DOHH2 (cell line): ENCODE data around the gene TAX1BP1.
A peak's percentile ranks its signal among the peaks of the same experiment; 100 is the strongest.
"Not testable (repeated sequence)": the region's sequence is repeated elsewhere in the genome, so short reads cannot be mapped to it uniquely, and the experiment has no call there.

Source experiments
- H3F3A ChIP-seq: fragments of 200-600 bp; sonication (generic), shearing (Covaris generic); 2 replicates; pipeline ENCODE4 v1.6.0; 2016; ENCODE audit warnings: antibody characterized with exemption, mild to moderate bottlenecking; ENCODE audit not compliant: control insufficient read depth, insufficient read depth
- H3K27ac ChIP-seq: fragments of 200-600 bp; sonication (generic); 2 replicates; pipeline ENCODE4 v1.5.1; 2014; ENCODE audit warnings: low read depth, mild to moderate bottlenecking, low read length, moderate library complexity
- H3K27me3 ChIP-seq: fragments of 200-600 bp; sonication (generic); 2 replicates; pipeline ENCODE4 v1.6.1; 2014; ENCODE audit warnings: mild to moderate bottlenecking, low read length, mixed read lengths; ENCODE audit not compliant: control insufficient read depth
- H3K36me3 ChIP-seq: fragments of 200-600 bp; sonication (generic); 2 replicates; pipeline ENCODE4 v1.6.1; 2014; ENCODE audit warnings: mild to moderate bottlenecking, low read length, moderate library complexity, mixed read lengths; ENCODE audit not compliant: control insufficient read depth
- H3K4me1 ChIP-seq: fragments of 200-600 bp; sonication (generic); 2 replicates; pipeline ENCODE4 v1.6.1; 2014; ENCODE audit warnings: mild to moderate bottlenecking, low read length, mixed read lengths; ENCODE audit not compliant: control insufficient read depth
- H3K4me2 ChIP-seq: fragments of 200-600 bp; sonication (generic); 2 replicates; pipeline ENCODE4 v1.6.0; 2014; ENCODE audit warnings: mild to moderate bottlenecking, low read length, moderate library complexity
- H3K4me3 ChIP-seq: fragments of 200-600 bp; sonication (generic); 2 replicates; pipeline ENCODE4 v1.5.1; 2014; ENCODE audit warnings: mild to moderate bottlenecking, low read length, mixed read lengths
- H3K79me2 ChIP-seq: fragments of 200-600 bp; sonication (generic); 2 replicates; pipeline ENCODE4 v1.6.1; 2014; ENCODE audit warnings: mild to moderate bottlenecking, low read length, mixed read lengths; ENCODE audit not compliant: control insufficient read depth
- H3K9me2 ChIP-seq: fragments of 200-600 bp; sonication (generic); replicated peaks from 2 replicates; pipeline ENCODE4 v1.6.1; 2014; ENCODE audit warnings: mild to moderate bottlenecking, low read length, mixed read lengths; ENCODE audit not compliant: control insufficient read depth
- H3K9me3 ChIP-seq: fragments of 200-600 bp; sonication (generic); 2 replicates; pipeline ENCODE4 v1.6.1; 2014; ENCODE audit warnings: antibody characterized with exemption, low read length, mixed read lengths; ENCODE audit not compliant: control insufficient read depth, insufficient read depth
- H4K20me1 ChIP-seq: fragments of 200-600 bp; sonication (generic); 2 replicates; pipeline ENCODE4 v1.6.0; 2014; ENCODE audit warnings: low read depth, mild to moderate bottlenecking, antibody characterized with exemption, low read length, moderate library complexity; ENCODE audit not compliant: control insufficient read depth, insufficient read depth
- EZH2phosphoT487 ChIP-seq: fragments of 200-600 bp; sonication (generic); IDR thresholded peaks from 2 replicates; pipeline ENCODE4 v1.6.1; 2017; ENCODE audit warnings: borderline replicate concordance, mild to moderate bottlenecking, antibody characterized with exemption, low read length, moderate library complexity, mixed read lengths
- TF ChIP-seq, protein P1 (sequence below): fragments of 200-600 bp; sonication (generic); IDR thresholded peaks from one replicate; pipeline ENCODE4 v1.5.1; 2014; ENCODE audit warnings: antibody characterized with exemption, mild to moderate bottlenecking, low read depth, low read length; ENCODE audit not compliant: poor library complexity, severe bottlenecking

Gene TAX1BP1

DNA sequence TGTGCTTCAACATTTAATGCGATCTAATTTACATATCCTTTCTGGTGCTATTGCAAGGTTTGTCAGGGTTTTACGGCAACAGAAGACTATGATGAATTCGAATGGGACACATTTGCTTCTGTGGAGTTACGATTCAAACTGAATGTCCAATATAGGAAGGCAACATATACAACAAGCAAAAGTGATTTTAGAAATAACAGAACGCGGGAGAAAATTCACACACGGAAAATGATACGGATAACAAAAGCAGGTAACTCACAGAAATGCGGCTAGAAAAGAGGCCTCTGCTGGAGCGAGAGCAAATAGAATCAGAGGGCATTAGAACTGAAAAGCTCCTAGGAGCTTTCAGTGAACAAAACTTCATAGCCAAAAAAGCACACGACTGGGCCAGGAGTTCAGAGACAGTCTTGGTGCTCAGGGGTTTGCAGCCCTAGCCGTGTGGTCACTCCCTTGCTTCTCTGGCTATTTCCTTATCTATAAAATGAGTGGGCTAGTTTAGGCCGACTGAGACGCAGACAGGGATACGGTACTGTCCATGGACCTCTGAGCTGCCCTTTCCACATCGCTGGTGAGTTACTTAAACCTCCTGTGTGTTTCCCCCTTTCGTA lies 557 bp upstream of the TAX1BP1 start:
- peak overlapping the region; percentile 39 for H3K27ac ChIP-seq
- no peak for TF ChIP-seq EZH2phosphoT487
- TF ChIP-seq, protein P1, sequence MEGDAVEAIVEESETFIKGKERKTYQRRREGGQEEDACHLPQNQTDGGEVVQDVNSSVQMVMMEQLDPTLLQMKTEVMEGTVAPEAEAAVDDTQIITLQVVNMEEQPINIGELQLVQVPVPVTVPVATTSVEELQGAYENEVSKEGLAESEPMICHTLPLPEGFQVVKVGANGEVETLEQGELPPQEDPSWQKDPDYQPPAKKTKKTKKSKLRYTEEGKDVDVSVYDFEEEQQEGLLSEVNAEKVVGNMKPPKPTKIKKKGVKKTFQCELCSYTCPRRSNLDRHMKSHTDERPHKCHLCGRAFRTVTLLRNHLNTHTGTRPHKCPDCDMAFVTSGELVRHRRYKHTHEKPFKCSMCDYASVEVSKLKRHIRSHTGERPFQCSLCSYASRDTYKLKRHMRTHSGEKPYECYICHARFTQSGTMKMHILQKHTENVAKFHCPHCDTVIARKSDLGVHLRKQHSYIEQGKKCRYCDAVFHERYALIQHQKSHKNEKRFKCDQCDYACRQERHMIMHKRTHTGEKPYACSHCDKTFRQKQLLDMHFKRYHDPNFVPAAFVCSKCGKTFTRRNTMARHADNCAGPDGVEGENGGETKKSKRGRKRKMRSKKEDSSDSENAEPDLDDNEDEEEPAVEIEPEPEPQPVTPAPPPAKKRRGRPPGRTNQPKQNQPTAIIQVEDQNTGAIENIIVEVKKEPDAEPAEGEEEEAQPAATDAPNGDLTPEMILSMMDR, result no peak
- no peaks in the 10 kb centered on the region for H3K9me3 ChIP-seq
- peak overlapping the region; percentile 71 for H3K4me2 ChIP-seq
- H3K4me3 ChIP-seq, result peak overlapping the region; percentile 91
- no peaks in the 10 kb centered on the region for H3K9me2 ChIP-seq
- 0 out of 2 replicates have a peak, but pooled peaks cover 2% of the 10 kb centered on the region for H4K20me1 ChIP-seq
- peaks cover 31% of the 10 kb centered on the region for H3K79me2 ChIP-seq
- peaks cover 4% of the 10 kb centered on the region for H3K36me3 ChIP-seq
- H3K27me3 ChIP-seq, result no peaks in the 10 kb centered on the region
- H3K4me1 ChIP-seq, result peaks cover 18% of the 10 kb centered on the region
- peaks cover 3% of the 10 kb centered on the region; the same call in 1 of the 2 replicates for H3F3A ChIP-seq

DNA sequence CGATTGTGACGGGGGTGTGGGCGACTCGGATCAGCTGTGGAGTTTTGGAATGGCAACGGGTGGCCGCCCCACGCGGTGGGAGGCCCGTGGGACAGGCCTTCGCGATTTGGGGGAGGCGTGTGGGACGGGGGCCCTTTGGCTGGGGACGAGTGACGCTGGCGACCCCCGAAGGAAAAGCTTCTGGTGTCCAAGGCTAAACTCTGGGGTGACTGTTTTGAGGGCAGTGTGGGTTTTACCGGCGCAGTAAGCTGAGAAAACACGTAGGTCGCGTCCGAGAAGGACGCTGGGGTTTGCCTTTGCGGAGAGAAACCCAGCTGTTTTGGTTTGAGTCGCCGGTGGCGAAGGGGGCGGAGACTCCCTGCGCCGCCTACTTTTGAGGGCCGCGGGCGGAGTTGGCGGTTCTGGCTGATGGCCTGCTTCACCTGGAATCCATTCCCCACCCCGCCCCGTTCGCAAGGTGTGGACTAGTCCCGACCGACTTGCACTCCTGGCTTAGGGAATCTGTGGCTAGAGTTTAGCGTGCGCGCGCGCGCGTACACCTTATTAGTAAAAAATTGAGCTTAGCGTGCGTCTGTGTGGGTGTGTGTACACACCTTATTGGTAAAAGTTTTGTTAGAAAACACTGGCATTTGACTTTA lies 606 bp downstream of the TAX1BP1 start:
- peaks cover 3% of the 10 kb centered on the region for H3F3A ChIP-seq
- peaks cover 24% of the 10 kb centered on the region for H3K4me1 ChIP-seq
- H3K9me3 ChIP-seq, result no peaks in the 10 kb centered on the region
- peak overlapping the region; percentile 39 for H3K27ac ChIP-seq
- H3K4me3 ChIP-seq, result peak overlapping the region; percentile 91
- no peaks in the 10 kb centered on the region for H3K9me2 ChIP-seq
- peaks cover 4% of the 10 kb centered on the region for H3K36me3 ChIP-seq
- 0 out of 2 replicates have a peak, but pooled peaks cover 2% of the 10 kb centered on the region for H4K20me1 ChIP-seq
- peak overlapping the region; percentile 71 for H3K4me2 ChIP-seq
- H3K79me2 ChIP-seq, result peaks cover 43% of the 10 kb centered on the region
- no peaks in the 10 kb centered on the region for H3K27me3 ChIP-seq
- TF ChIP-seq EZH2phosphoT487, result no peak
- TF ChIP-seq, protein P1, result peak; percentile 13

DNA sequence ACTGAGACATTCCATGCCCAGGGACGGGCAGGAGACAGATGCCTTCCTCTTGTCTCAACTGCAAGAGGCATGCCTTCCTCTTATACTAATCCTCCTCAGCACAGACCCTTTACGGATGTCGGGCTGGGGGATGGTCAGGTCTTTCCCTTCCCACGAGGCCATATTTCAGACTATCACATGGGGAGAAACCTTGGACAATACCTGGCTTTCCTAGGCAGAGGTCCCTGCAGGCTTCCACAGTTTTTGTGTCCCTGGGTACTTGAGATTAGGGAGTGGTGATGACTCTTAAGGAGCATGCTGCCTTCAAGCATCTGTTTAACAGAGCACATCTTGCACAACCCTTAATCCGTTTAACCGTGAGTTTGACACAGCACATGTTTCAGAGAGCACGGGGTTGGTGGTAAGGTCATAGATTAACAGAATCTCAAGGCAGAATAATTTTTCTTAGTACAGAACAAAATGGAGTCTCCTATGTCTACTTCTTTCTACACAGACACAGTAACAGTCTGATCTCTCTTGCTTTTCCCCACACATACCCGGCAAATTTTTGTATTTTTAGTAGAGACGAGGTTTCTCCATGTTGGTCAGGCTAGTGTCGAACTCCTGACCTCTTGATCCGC lies 2.2 kb downstream of the TAX1BP1 start:
- H4K20me1 ChIP-seq, H3F3A ChIP-seq, H3K27me3 ChIP-seq, H3K4me3 ChIP-seq, H3K27ac ChIP-seq, H3K9me2 ChIP-seq, H3K36me3 ChIP-seq, H3K9me3 ChIP-seq, H3K4me2 ChIP-seq: not testable (repeated sequence)
- H3K4me1 ChIP-seq, result peaks cover 24% of the 10 kb centered on the region
- peaks cover 58% of the 10 kb centered on the region for H3K79me2 ChIP-seq

DNA sequence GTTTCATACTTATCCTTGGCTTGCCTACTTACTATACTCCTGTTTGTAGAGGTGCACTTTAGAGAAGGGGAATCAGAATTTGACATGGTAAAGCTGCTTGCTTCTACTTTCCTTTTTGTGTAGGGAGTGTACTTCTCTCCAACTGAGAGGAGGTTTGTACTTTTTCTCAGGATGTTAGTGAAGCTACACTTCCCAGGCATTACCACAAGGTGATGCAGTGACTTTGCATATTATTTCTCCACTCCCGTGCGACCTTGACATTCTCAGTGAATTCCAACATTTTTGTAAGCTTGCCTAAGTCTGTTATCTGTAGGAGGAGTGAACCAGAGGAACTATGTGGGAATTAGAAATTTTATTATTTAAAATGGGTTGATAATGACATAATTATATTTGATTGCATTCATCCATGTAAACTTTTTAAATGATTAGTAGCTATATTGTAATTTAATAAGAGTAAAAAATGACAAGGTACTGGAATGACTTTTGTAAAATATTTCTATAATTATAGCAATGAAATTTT lies 5.2 kb downstream of the TAX1BP1 start:
- H4K20me1 ChIP-seq, result 0 out of 2 replicates have a peak, but pooled peaks cover 9% of the 10 kb centered on the region
- 0 out of 2 replicates have a peak overlapping the region, but pooled peaks have one; percentile 3 for H3K4me2 ChIP-seq
- H3K79me2 ChIP-seq, result peaks cover 64% of the 10 kb centered on the region
- H3K27ac ChIP-seq, result no peak overlapping the region
- H3K27me3 ChIP-seq, result no peaks in the 10 kb centered on the region
- peaks cover 3% of the 10 kb centered on the region for H3F3A ChIP-seq
- no peak overlapping the region for H3K4me3 ChIP-seq
- H3K36me3 ChIP-seq, result peaks cover 22% of the 10 kb centered on the region
- no peaks in the 10 kb centered on the region for H3K9me2 ChIP-seq
- peaks cover 14% of the 10 kb centered on the region for H3K4me1 ChIP-seq
- TF ChIP-seq, protein P1, result peak; percentile 53
- TF ChIP-seq EZH2phosphoT487, result no peak
- H3K9me3 ChIP-seq, result no peaks in the 10 kb centered on the region
